GM23338 (cell line): ENCODE measurements around the gene C4orf33. TPM values are rescaled to one million over a fixed set of nuclear protein-coding genes. Genes with fewer than 3 reads are reported as not detected.

Source experiments
- ATAC-seq: fragments of 200-7000 bp; cut with Tn5 transposase; 3 replicates; pipeline ENCODE4 v1.9.1; 2020
- DNase-seq: peaks from one replicate; pipeline ENCODE4 v3.0.0-alpha.2; 2015; ENCODE audit warnings: low spot score
- H2AFZ ChIP-seq: fragments of 200-600 bp; sonication (generic); 2 replicates; pipeline ENCODE4 v1.8.0; 2016; ENCODE audit warnings: antibody characterized with exemption, mild to moderate bottlenecking, moderate library complexity
- H3F3A ChIP-seq: fragments of 200-600 bp; sonication (generic); replicated peaks from 2 replicates; pipeline ENCODE4 v1.8.0; 2017; ENCODE audit warnings: antibody characterized with exemption, mixed run types, low read depth
- H3K27ac ChIP-seq: fragments of 200-600 bp; sonication (generic); 2 replicates; pipeline ENCODE4 v1.6.1; 2016; ENCODE audit warnings: low read depth
- H3K27me3 ChIP-seq: fragments of 200-600 bp; sonication (generic); 2 replicates; pipeline ENCODE4 v1.8.0; 2016; ENCODE audit warnings: mild to moderate bottlenecking, mixed run types, moderate library complexity; ENCODE audit not compliant: insufficient read depth
- H3K36me3 ChIP-seq: fragments of 200-600 bp; sonication (generic); 2 replicates; pipeline ENCODE4 v1.8.0; 2016; ENCODE audit warnings: mild to moderate bottlenecking; ENCODE audit not compliant: insufficient read depth
- H3K4me1 ChIP-seq: fragments of 200-600 bp; sonication (generic); 2 replicates; pipeline ENCODE4 v1.8.0; 2016; ENCODE audit warnings: mild to moderate bottlenecking, moderate library complexity; ENCODE audit not compliant: insufficient read depth
- H3K4me2 ChIP-seq: fragments of 200-600 bp; sonication (generic); 2 replicates; pipeline ENCODE4 v1.7.1; 2017; ENCODE audit warnings: mixed run types
- H3K4me3 ChIP-seq: fragments of 200-600 bp; sonication (generic); 2 replicates; pipeline ENCODE4 v1.6.1; 2016; ENCODE audit warnings: mixed run types
- H3K79me2 ChIP-seq: fragments of 200-600 bp; sonication (generic); replicated peaks from 2 replicates; pipeline ENCODE4 v1.8.0; 2017; ENCODE audit warnings: mild to moderate bottlenecking; ENCODE audit not compliant: insufficient read depth
- H3K9me2 ChIP-seq: fragments of 200-600 bp; sonication (generic); 2 replicates; pipeline ENCODE4 v1.8.0; 2017; ENCODE audit not compliant: insufficient read depth
- H4K20me1 ChIP-seq: fragments of 200-600 bp; sonication (generic); replicated peaks from 2 replicates; pipeline ENCODE4 v1.8.0; 2017; ENCODE audit warnings: mild to moderate bottlenecking; ENCODE audit not compliant: insufficient read depth
- H3K27ac Mint-ChIP-seq: 2 replicates; pipeline ENCODE4 v1.8.0; 2020; ENCODE audit warnings: inconsistent platforms, mild to moderate bottlenecking, moderate library complexity, mixed read lengths
- H3K27me3 Mint-ChIP-seq: 3 replicates; pipeline ENCODE4 v1.8.0; 2022; ENCODE audit warnings: low read depth, mild to moderate bottlenecking, moderate library complexity, mixed read lengths, inconsistent platforms; ENCODE audit not compliant: insufficient read depth, poor library complexity
- H3K36me3 Mint-ChIP-seq: 3 replicates; pipeline ENCODE4 v1.8.0; 2021; ENCODE audit warnings: low read depth, mild to moderate bottlenecking, inconsistent platforms, moderate library complexity, mixed read lengths
- H3K4me1 Mint-ChIP-seq: 3 replicates; pipeline ENCODE4 v1.8.0; 2020; ENCODE audit warnings: mild to moderate bottlenecking, inconsistent platforms, mixed read lengths
- H3K4me3 Mint-ChIP-seq: 3 replicates; pipeline ENCODE4 v1.8.0; 2021; ENCODE audit warnings: moderate library complexity, mild to moderate bottlenecking, inconsistent platforms, mixed read lengths
- H3K9me3 Mint-ChIP-seq: 3 replicates; pipeline ENCODE4 v1.8.0; 2020; ENCODE audit warnings: moderate library complexity, mild to moderate bottlenecking, inconsistent platforms, mixed read lengths
- CREB1 ChIP-seq: fragments of 250-450 bp; sonication (Bioruptor Pico); IDR thresholded peaks from 2 replicates; pipeline ENCODE4 v1.5.0; 2020; ENCODE audit warnings: low read depth, mild to moderate bottlenecking, moderate library complexity
- EZH2 ChIP-seq: fragments of 200-600 bp; sonication (generic); IDR thresholded peaks from one replicate; pipeline ENCODE4 v1.8.0; 2017; ENCODE audit warnings: antibody characterized with exemption, mild to moderate bottlenecking, low read depth; ENCODE audit not compliant: unreplicated experiment
- EZH2phosphoT487 ChIP-seq: fragments of 200-600 bp; sonication (generic); IDR thresholded peaks from one replicate; pipeline ENCODE4 v1.8.1; 2018; ENCODE audit warnings: antibody characterized with exemption; ENCODE audit not compliant: unreplicated experiment
- POLR2AphosphoS5 ChIP-seq: IDR thresholded peaks from 2 replicates; pipeline ENCODE4 v1.6.1; 2016; ENCODE audit warnings: antibody characterized with exemption, low read depth
- STAT1 ChIP-seq: IDR thresholded peaks from one replicate; pipeline ENCODE4 v1.6.1; 2016; ENCODE audit warnings: antibody characterized with exemption; ENCODE audit not compliant: unreplicated experiment
- ZNF114 ChIP-seq: fragments of 250-450 bp; sonication (Bioruptor Pico); IDR thresholded peaks from 2 replicates; pipeline ENCODE4 v1.5.0; 2020; ENCODE audit warnings: mild to moderate bottlenecking, moderate library complexity
- ZNF331 ChIP-seq: fragments of 250-450 bp; sonication (Bioruptor Pico); IDR thresholded peaks from 2 replicates; pipeline ENCODE4 v1.5.0; 2020; ENCODE audit warnings: low read depth, mild to moderate bottlenecking, moderate library complexity
- polyA plus RNA-seq: library from polyadenylated mRNA; unstranded; fragments of >200 nt; fragmentation: Nextera tagmentation; extraction: Ambion mirVana; gene quantifications from 2 replicates; pipeline ENCODE4 v1.2.1, GENCODE V29; 2016
- total RNA-seq: library from RNA; depleted of rRNA; stranded (reverse); fragments of >200 nt; shearing (Covaris generic); gene quantifications from 2 replicates; pipeline ENCODE4 v1.2.3, GENCODE V29; 2014
- TF ChIP-seq, protein P1 (sequence below): IDR thresholded peaks from 2 replicates; pipeline ENCODE4 v1.6.1; 2016; ENCODE audit warnings: antibody characterized with exemption
- TF ChIP-seq, protein P2 (sequence below), 2 experiments: fragments of 200-600 bp in 1 of 2; sonication (generic) in 1 of 2; conservative IDR thresholded peaks; 2 replicates each; pipeline versions ENCODE4 v1.5.1 to v1.6.1; 2016 to 2017; ENCODE audit warnings: antibody characterized with exemption in 2 of 2, low read depth in 2 of 2, mild to moderate bottlenecking in 2 of 2, moderate library complexity in 1 of 2
- TF ChIP-seq, protein P3 (sequence below): fragments of 250-450 bp; sonication (Bioruptor Pico); IDR thresholded peaks from 2 replicates; pipeline ENCODE4 v1.5.0; 2020; ENCODE audit warnings: mild to moderate bottlenecking, moderate library complexity

C4orf33 gene
- total and polyA plus RNA-seq, 2 experiments from 2014 or later = 4.4 to 4.7 TPM

DNA sequence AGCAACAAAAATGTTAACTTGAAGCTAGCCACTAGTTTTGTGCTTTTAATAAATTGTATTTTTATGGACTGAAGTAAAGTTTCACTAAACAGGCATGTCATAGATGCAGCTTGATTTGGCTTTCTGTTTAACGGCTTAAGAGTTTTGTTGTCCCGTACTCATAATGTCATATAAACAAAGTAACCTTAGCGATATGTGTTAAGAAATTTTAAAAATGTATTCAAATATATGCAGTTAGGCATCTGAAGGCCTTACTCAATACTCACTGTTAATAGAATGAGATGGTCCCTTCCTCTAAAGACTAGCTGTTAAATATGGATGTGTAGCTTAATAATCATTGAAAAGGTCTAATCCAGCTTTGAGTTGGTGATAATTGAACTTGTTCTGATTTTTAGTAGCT is 1.6 kb upstream of the C4orf33 start:
- DNase-seq (no peak), ATAC-seq (no peak)
- no peak overlapping the region for H3K4me3 Mint-ChIP-seq
- H4K20me1 ChIP-seq = no peaks in the 10 kb centered on the region
- peaks cover 31% of the 10 kb centered on the region for H3K79me2 ChIP-seq
- H3K4me1 ChIP-seq = peaks cover 8% of the 10 kb centered on the region; the same call in 1 of the 2 replicates
- H3K4me3 ChIP-seq = no peak overlapping the region
- H3K27me3 Mint-ChIP-seq = peaks cover 1% of the 10 kb centered on the region
- no peaks in the 10 kb centered on the region for H3K27me3 ChIP-seq
- no peaks in the 10 kb centered on the region for H3F3A ChIP-seq
- H3K27ac Mint-ChIP-seq = no peak overlapping the region
- H3K9me3 Mint-ChIP-seq = no peaks in the 10 kb centered on the region
- H3K27ac ChIP-seq = no peak overlapping the region
- H3K4me1 Mint-ChIP-seq = peaks cover 4% of the 10 kb centered on the region
- TF ChIP-seq POLR2AphosphoS5 (no peak), EZH2phosphoT487 (no peak), ZNF114 (CRISPR knock-in tag) (no peak), STAT1 (no peak), CREB1 (CRISPR knock-in tag) (no peak), EZH2 (no peak), ZNF331 (CRISPR knock-in tag) (no peak)
- TF ChIP-seq, protein P1, sequence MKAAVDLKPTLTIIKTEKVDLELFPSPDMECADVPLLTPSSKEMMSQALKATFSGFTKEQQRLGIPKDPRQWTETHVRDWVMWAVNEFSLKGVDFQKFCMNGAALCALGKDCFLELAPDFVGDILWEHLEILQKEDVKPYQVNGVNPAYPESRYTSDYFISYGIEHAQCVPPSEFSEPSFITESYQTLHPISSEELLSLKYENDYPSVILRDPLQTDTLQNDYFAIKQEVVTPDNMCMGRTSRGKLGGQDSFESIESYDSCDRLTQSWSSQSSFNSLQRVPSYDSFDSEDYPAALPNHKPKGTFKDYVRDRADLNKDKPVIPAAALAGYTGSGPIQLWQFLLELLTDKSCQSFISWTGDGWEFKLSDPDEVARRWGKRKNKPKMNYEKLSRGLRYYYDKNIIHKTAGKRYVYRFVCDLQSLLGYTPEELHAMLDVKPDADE = no peak
- TF ChIP-seq, protein P2, sequence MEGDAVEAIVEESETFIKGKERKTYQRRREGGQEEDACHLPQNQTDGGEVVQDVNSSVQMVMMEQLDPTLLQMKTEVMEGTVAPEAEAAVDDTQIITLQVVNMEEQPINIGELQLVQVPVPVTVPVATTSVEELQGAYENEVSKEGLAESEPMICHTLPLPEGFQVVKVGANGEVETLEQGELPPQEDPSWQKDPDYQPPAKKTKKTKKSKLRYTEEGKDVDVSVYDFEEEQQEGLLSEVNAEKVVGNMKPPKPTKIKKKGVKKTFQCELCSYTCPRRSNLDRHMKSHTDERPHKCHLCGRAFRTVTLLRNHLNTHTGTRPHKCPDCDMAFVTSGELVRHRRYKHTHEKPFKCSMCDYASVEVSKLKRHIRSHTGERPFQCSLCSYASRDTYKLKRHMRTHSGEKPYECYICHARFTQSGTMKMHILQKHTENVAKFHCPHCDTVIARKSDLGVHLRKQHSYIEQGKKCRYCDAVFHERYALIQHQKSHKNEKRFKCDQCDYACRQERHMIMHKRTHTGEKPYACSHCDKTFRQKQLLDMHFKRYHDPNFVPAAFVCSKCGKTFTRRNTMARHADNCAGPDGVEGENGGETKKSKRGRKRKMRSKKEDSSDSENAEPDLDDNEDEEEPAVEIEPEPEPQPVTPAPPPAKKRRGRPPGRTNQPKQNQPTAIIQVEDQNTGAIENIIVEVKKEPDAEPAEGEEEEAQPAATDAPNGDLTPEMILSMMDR (conservative IDR thresholded peaks at IDR 0.05; ENCODE audit: low read depth in 2 of 2) = no peak
- TF ChIP-seq, protein P3, sequence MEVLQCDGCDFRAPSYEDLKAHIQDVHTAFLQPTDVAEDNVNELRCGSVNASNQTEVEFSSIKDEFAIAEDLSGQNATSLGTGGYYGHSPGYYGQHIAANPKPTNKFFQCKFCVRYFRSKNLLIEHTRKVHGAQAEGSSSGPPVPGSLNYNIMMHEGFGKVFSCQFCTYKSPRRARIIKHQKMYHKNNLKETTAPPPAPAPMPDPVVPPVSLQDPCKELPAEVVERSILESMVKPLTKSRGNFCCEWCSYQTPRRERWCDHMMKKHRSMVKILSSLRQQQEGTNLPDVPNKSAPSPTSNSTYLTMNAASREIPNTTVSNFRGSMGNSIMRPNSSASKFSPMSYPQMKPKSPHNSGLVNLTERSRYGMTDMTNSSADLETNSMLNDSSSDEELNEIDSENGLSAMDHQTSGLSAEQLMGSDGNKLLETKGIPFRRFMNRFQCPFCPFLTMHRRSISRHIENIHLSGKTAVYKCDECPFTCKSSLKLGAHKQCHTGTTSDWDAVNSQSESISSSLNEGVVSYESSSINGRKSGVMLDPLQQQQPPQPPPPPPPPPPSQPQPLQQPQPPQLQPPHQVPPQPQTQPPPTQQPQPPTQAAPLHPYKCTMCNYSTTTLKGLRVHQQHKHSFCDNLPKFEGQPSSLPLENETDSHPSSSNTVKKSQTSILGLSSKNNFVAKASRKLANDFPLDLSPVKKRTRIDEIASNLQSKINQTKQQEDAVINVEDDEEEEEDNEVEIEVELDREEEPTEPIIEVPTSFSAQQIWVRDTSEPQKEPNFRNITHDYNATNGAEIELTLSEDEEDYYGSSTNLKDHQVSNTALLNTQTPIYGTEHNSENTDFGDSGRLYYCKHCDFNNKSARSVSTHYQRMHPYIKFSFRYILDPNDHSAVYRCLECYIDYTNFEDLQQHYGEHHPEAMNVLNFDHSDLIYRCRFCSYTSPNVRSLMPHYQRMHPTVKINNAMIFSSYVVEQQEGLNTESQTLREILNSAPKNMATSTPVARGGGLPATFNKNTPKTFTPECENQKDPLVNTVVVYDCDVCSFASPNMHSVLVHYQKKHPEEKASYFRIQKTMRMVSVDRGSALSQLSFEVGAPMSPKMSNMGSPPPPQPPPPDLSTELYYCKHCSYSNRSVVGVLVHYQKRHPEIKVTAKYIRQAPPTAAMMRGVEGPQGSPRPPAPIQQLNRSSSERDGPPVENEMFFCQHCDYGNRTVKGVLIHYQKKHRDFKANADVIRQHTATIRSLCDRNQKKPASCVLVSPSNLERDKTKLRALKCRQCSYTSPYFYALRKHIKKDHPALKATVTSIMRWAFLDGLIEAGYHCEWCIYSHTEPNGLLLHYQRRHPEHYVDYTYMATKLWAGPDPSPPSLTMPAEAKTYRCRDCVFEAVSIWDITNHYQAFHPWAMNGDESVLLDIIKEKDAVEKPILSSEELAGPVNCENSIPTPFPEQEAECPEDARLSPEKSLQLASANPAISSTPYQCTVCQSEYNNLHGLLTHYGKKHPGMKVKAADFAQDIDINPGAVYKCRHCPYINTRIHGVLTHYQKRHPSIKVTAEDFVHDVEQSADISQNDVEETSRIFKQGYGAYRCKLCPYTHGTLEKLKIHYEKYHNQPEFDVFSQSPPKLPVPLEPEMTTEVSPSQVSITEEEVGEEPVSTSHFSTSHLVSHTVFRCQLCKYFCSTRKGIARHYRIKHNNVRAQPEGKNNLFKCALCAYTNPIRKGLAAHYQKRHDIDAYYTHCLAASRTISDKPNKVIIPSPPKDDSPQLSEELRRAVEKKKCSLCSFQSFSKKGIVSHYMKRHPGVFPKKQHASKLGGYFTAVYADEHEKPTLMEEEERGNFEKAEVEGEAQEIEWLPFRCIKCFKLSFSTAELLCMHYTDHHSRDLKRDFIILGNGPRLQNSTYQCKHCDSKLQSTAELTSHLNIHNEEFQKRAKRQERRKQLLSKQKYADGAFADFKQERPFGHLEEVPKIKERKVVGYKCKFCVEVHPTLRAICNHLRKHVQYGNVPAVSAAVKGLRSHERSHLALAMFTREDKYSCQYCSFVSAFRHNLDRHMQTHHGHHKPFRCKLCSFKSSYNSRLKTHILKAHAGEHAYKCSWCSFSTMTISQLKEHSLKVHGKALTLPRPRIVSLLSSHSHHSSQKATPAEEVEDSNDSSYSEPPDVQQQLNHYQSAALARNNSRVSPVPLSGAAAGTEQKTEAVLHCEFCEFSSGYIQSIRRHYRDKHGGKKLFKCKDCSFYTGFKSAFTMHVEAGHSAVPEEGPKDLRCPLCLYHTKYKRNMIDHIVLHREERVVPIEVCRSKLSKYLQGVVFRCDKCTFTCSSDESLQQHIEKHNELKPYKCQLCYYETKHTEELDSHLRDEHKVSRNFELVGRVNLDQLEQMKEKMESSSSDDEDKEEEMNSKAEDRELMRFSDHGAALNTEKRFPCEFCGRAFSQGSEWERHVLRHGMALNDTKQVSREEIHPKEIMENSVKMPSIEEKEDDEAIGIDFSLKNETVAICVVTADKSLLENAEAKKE (CRISPR knock-in tag) = no peak
- H3K36me3 ChIP-seq = no peaks in the 10 kb centered on the region
- no peak overlapping the region for H3K4me2 ChIP-seq
- H3K36me3 Mint-ChIP-seq = no peaks in the 10 kb centered on the region
- H3K9me2 ChIP-seq = no peaks in the 10 kb centered on the region
- no peak overlapping the region for H2AFZ ChIP-seq
